Loucy (cell line): ENCODE data around the gene CCDC148.

Experiments
- H2AFZ ChIP-seq: fragments of 200-600 bp; sonication (generic); 2 replicates; pipeline ENCODE4 v1.6.0; 2016; ENCODE audit warnings: antibody characterized with exemption, mild to moderate bottlenecking, low read length, moderate library complexity
- H3F3A ChIP-seq: fragments of 200-600 bp; 2 replicates; pipeline ENCODE4 v1.6.0; 2016; ENCODE audit warnings: antibody characterized with exemption, low read depth, mild to moderate bottlenecking
- H3K27me3 ChIP-seq: fragments of 200-600 bp; sonication (generic); 2 replicates; pipeline ENCODE4 v1.6.1; 2014; ENCODE audit warnings: low read length, mild to moderate bottlenecking; ENCODE audit not compliant: insufficient read depth, poor library complexity, severe bottlenecking
- H3K36me3 ChIP-seq: fragments of 200-600 bp; sonication (generic); 2 replicates; pipeline ENCODE4 v1.6.1; 2016; ENCODE audit warnings: low read length; ENCODE audit not compliant: insufficient read depth
- H3K4me1 ChIP-seq: fragments of 200-600 bp; sonication (generic); 2 replicates; pipeline ENCODE4 v1.5.1; 2014; ENCODE audit warnings: low read length, mild to moderate bottlenecking; ENCODE audit not compliant: insufficient read depth, poor library complexity, severe bottlenecking
- H3K4me2 ChIP-seq: fragments of 200-600 bp; sonication (generic); 2 replicates; pipeline ENCODE4 v1.6.0; 2014; ENCODE audit warnings: antibody characterized with exemption, low read length, low read depth, mild to moderate bottlenecking; ENCODE audit not compliant: poor library complexity, severe bottlenecking
- H3K4me3 ChIP-seq: fragments of 200-600 bp; sonication (generic); 2 replicates; pipeline ENCODE4 v1.5.1; 2014; ENCODE audit warnings: low read length, mild to moderate bottlenecking, mixed read lengths; ENCODE audit not compliant: poor library complexity, severe bottlenecking
- H3K79me2 ChIP-seq: fragments of 200-600 bp; sonication (generic); 2 replicates; pipeline ENCODE4 v1.6.1; 2014; ENCODE audit warnings: low read length; ENCODE audit not compliant: insufficient read depth
- H3K9ac ChIP-seq: fragments of 200-600 bp; sonication (generic); 2 replicates; pipeline ENCODE4 v1.6.0; 2014; ENCODE audit warnings: mild to moderate bottlenecking, low read depth, low read length, moderate library complexity; ENCODE audit not compliant: poor library complexity, severe bottlenecking
- H3K9me2 ChIP-seq: fragments of 200-600 bp; sonication (generic); replicated peaks from 2 replicates; pipeline ENCODE4 v1.6.1; 2016; ENCODE audit warnings: low read depth, low read length, mixed read lengths
- H3K9me3 ChIP-seq: fragments of 200-600 bp; sonication (generic); 2 replicates; pipeline ENCODE4 v1.6.1; 2014; ENCODE audit warnings: mild to moderate bottlenecking, antibody characterized with exemption, low read length, low read depth; ENCODE audit not compliant: insufficient read depth
- H4K20me1 ChIP-seq: fragments of 200-600 bp; sonication (generic); 2 replicates; pipeline ENCODE4 v1.6.0; 2014; ENCODE audit warnings: antibody characterized with exemption, low read length, mild to moderate bottlenecking; ENCODE audit not compliant: insufficient read depth, poor library complexity, severe bottlenecking
- EZH2phosphoT487 ChIP-seq: fragments of 200-600 bp; IDR thresholded peaks from 2 replicates; pipeline ENCODE4 v1.6.1; 2018; ENCODE audit warnings: antibody characterized with exemption, mild to moderate bottlenecking, moderate library complexity, borderline replicate concordance
- TF ChIP-seq, protein P1 (sequence below): fragments of 200-600 bp; sonication (generic); conservative IDR thresholded peaks from 2 replicates; pipeline ENCODE4 v1.5.1; 2014; ENCODE audit warnings: mild to moderate bottlenecking, antibody characterized with exemption, low read length

Gene CCDC148

DNA sequence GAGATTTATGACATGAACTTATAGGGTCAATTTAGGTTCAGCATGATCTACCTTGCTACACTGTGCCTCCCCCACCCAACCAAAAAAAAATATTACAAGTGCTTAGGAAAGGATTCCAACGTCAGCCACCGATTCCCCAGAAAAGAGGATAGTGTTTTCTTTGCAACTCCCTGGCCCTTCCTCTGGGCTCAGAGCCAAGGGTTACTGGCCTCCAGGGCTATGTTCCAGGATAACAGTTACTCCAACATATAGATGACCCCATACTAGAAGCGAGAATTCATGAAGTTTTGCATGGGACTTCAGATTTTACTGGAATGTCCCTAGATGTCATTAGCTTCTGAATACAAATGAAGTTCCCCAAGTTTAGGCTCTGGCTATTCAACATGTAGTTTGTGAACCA, 182.8 kb downstream of the CCDC148 start:
- H3K9me2 ChIP-seq: no peaks in the 10 kb centered on the region
- no peaks in the 10 kb centered on the region for H3F3A ChIP-seq
- H3K4me2 ChIP-seq: no peak overlapping the region
- H3K4me1 ChIP-seq: no peaks in the 10 kb centered on the region
- no peaks in the 10 kb centered on the region for H3K27me3 ChIP-seq
- H4K20me1 ChIP-seq: no peaks in the 10 kb centered on the region
- H3K36me3 ChIP-seq: no peaks in the 10 kb centered on the region
- TF ChIP-seq, protein P1, sequence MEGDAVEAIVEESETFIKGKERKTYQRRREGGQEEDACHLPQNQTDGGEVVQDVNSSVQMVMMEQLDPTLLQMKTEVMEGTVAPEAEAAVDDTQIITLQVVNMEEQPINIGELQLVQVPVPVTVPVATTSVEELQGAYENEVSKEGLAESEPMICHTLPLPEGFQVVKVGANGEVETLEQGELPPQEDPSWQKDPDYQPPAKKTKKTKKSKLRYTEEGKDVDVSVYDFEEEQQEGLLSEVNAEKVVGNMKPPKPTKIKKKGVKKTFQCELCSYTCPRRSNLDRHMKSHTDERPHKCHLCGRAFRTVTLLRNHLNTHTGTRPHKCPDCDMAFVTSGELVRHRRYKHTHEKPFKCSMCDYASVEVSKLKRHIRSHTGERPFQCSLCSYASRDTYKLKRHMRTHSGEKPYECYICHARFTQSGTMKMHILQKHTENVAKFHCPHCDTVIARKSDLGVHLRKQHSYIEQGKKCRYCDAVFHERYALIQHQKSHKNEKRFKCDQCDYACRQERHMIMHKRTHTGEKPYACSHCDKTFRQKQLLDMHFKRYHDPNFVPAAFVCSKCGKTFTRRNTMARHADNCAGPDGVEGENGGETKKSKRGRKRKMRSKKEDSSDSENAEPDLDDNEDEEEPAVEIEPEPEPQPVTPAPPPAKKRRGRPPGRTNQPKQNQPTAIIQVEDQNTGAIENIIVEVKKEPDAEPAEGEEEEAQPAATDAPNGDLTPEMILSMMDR: no peak
- TF ChIP-seq EZH2phosphoT487: no peak
- no peaks in the 10 kb centered on the region for H3K79me2 ChIP-seq
- H3K9ac ChIP-seq: no peak overlapping the region
- H3K9me3 ChIP-seq: peaks cover 3% of the 10 kb centered on the region; the same call in 1 of the 2 replicates
- no peak overlapping the region for H2AFZ ChIP-seq
- no peak overlapping the region for H3K4me3 ChIP-seq

DNA sequence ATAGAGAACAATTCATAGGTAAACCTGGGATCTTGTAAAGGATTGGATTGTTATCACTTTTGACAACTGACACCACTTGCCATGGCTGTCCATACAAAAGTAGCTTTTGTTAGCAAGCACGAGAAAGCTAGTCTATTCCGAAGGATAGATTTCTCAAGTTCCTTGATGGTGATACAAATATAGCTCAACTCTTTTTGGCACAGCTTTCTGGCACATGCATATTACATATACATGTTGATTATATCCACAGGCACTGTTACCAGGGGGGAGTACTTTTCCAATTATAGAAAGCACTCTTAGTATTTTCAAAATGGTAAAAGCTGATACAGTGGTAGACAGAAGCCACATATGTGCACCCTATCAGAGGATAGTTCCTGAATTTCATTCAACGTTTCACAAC, 186.0 kb downstream of the CCDC148 start:
- Histone ChIP-seq H3K4me1 (no peaks in the 10 kb centered on the region), H3K9ac (no peak overlapping the region), H4K20me1 (no peaks in the 10 kb centered on the region), H2AFZ (no peak overlapping the region), H3F3A (no peaks in the 10 kb centered on the region), H3K9me3 (no peaks in the 10 kb centered on the region), H3K27me3 (no peaks in the 10 kb centered on the region), H3K4me2 (no peak overlapping the region), H3K9me2 (no peaks in the 10 kb centered on the region), H3K79me2 (no peaks in the 10 kb centered on the region), H3K36me3 (no peaks in the 10 kb centered on the region), H3K4me3 (no peak overlapping the region)
- no peak for TF ChIP-seq EZH2phosphoT487
- TF ChIP-seq, protein P1: no peak

DNA sequence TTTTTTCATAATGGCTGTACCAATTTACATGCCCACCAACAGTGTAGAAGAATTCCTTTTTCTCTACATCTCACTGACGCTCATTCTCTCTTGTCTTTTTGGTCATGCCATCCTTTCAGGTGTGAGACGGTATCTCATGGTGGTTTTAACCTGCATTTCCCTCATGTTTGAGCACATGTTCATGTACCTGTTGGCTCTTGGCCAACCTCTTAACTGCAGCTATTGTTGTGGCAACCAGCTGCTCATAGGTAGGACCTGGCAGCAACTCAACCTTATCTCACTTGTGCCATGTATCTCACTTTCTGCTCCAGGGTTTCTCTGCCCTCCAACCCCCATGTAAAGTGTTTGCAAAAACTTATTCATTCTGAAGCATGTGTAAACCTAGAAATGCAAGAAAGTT, 187.4 kb downstream of the CCDC148 start:
- Histone ChIP-seq H3F3A (no peaks in the 10 kb centered on the region), H3K9me2 (no peaks in the 10 kb centered on the region), H3K9me3 (no peaks in the 10 kb centered on the region), H3K4me1 (no peaks in the 10 kb centered on the region), H3K79me2 (no peaks in the 10 kb centered on the region), H3K4me3 (no peak overlapping the region), H3K9ac (no peak overlapping the region), H3K27me3 (no peaks in the 10 kb centered on the region), H3K36me3 (no peaks in the 10 kb centered on the region), H3K4me2 (no peak overlapping the region), H4K20me1 (no peaks in the 10 kb centered on the region), H2AFZ (no peak overlapping the region)
- TF ChIP-seq EZH2phosphoT487: no peak
- TF ChIP-seq, protein P1: no peak
